GM12878 (cell line): ENCODE results near the gene TRABD.

Source experiments
- CHD2 ChIP-seq: IDR thresholded peaks from 2 replicates; pipeline ENCODE4 v1.6.1; 2011; ENCODE audit warnings: low read depth, low read length, improper control_type of control experiment, borderline replicate concordance
- HDAC2 ChIP-seq: fragments of 200-600 bp; sonication (generic); IDR thresholded peaks from 2 replicates; pipeline ENCODE4 v1.6.1; 2017
- IKZF1 ChIP-seq: fragments of 450-650 bp; conservative IDR thresholded peaks from 2 replicates; pipeline ENCODE4 v1.6.1; 2017; ENCODE audit warnings: antibody characterized with exemption, mild to moderate bottlenecking
- MTA2 ChIP-seq: fragments of 450-650 bp; IDR thresholded peaks from 2 replicates; pipeline ENCODE4 v1.6.1; 2016; ENCODE audit warnings: low read depth, mild to moderate bottlenecking, moderate library complexity
- MXI1 ChIP-seq: fragments of 150-350 bp; IDR thresholded peaks from 2 replicates; pipeline ENCODE4 v1.6.1; 2011; ENCODE audit warnings: low read depth, mild to moderate bottlenecking, inconsistent platforms, low read length, improper control_type of control experiment
- NBN ChIP-seq: fragments of 450-650 bp; IDR thresholded peaks from 2 replicates; pipeline ENCODE4 v1.6.1; 2016
- NFYA ChIP-seq: IDR thresholded peaks from 2 replicates; pipeline ENCODE4 v1.6.1; 2011; ENCODE audit warnings: low read depth, mild to moderate bottlenecking, low read length, improper control_type of control experiment, borderline replicate concordance
- POLR2A ChIP-seq: IDR thresholded peaks from 2 replicates; pipeline ENCODE4 v1.6.1; 2011; ENCODE audit warnings: low read depth, mild to moderate bottlenecking, low read length
- RAD21 ChIP-seq: IDR thresholded peaks from 2 replicates; pipeline ENCODE4 v1.6.1; 2011; ENCODE audit warnings: mild to moderate bottlenecking, low read depth, low read length, moderate library complexity; ENCODE audit not compliant: insufficient read depth
- RFX5 ChIP-seq: IDR thresholded peaks from 2 replicates; pipeline ENCODE4 v1.6.1; 2011; ENCODE audit warnings: low read depth, low read length, improper control_type of control experiment
- USF1 ChIP-seq: IDR thresholded peaks from 2 replicates; pipeline ENCODE4 v1.6.1; 2011; ENCODE audit warnings: borderline replicate concordance, low read depth, mild to moderate bottlenecking, moderate library complexity, mixed read lengths, low read length; ENCODE audit not compliant: insufficient read depth; ENCODE audit errors: extremely low read length
- TF ChIP-seq, protein P1 (sequence below), 3 experiments: IDR thresholded peaks in 2 of 3; conservative IDR thresholded peaks in 1 of 3; 2 replicates each; pipeline ENCODE4 v1.5.1; 2011; ENCODE audit warnings: low read depth in 3 of 3, low read length in 3 of 3, mild to moderate bottlenecking in 3 of 3, control low read depth in 2 of 3, moderate library complexity in 2 of 3, inconsistent platforms in 1 of 3, mixed read lengths in 1 of 3; ENCODE audit not compliant: control insufficient read depth in 2 of 3, insufficient read depth in 1 of 3; ENCODE audit errors: extremely low read depth in 1 of 3
- TF ChIP-seq, protein P2 (sequence below): fragments of 450-650 bp; IDR thresholded peaks from 2 replicates; pipeline ENCODE4 v1.6.1; 2017; ENCODE audit warnings: mild to moderate bottlenecking

GRCh38 chr22:50218996-50219727 is 33.4 kb downstream of the TRABD start:
- TF ChIP-seq MTA2 = no peak
- TF ChIP-seq, protein P1, sequence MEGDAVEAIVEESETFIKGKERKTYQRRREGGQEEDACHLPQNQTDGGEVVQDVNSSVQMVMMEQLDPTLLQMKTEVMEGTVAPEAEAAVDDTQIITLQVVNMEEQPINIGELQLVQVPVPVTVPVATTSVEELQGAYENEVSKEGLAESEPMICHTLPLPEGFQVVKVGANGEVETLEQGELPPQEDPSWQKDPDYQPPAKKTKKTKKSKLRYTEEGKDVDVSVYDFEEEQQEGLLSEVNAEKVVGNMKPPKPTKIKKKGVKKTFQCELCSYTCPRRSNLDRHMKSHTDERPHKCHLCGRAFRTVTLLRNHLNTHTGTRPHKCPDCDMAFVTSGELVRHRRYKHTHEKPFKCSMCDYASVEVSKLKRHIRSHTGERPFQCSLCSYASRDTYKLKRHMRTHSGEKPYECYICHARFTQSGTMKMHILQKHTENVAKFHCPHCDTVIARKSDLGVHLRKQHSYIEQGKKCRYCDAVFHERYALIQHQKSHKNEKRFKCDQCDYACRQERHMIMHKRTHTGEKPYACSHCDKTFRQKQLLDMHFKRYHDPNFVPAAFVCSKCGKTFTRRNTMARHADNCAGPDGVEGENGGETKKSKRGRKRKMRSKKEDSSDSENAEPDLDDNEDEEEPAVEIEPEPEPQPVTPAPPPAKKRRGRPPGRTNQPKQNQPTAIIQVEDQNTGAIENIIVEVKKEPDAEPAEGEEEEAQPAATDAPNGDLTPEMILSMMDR (IDR thresholded peaks at IDR 0.05 in 2 of 3, conservative IDR thresholded peaks at IDR 0.05 in 1 of 3; ENCODE audit: control insufficient read depth in 2 of 3, extremely low read depth in 1 of 3, insufficient read depth in 1 of 3, low read depth in 3 of 3, low read length in 3 of 3) = no peak
- no peak for TF ChIP-seq IKZF1
- no peak for TF ChIP-seq USF1
- no peak for TF ChIP-seq HDAC2
- TF ChIP-seq RFX5 = no peak
- no peak for TF ChIP-seq NBN
- TF ChIP-seq CHD2 = no peak
- TF ChIP-seq, protein P2, sequence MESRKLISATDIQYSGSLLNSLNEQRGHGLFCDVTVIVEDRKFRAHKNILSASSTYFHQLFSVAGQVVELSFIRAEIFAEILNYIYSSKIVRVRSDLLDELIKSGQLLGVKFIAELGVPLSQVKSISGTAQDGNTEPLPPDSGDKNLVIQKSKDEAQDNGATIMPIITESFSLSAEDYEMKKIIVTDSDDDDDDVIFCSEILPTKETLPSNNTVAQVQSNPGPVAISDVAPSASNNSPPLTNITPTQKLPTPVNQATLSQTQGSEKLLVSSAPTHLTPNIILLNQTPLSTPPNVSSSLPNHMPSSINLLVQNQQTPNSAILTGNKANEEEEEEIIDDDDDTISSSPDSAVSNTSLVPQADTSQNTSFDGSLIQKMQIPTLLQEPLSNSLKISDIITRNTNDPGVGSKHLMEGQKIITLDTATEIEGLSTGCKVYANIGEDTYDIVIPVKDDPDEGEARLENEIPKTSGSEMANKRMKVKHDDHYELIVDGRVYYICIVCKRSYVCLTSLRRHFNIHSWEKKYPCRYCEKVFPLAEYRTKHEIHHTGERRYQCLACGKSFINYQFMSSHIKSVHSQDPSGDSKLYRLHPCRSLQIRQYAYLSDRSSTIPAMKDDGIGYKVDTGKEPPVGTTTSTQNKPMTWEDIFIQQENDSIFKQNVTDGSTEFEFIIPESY = no peak
- no peak for TF ChIP-seq POLR2A
- no peak for TF ChIP-seq RAD21
- TF ChIP-seq NFYA = no peak
- TF ChIP-seq MXI1 = no peak
